K562 treated with DMSO at 1 percent for 12 hours (cell line): ENCODE results near the gene EFHD1. TPM values are rescaled to one million over a fixed set of nuclear protein-coding genes. Genes with fewer than 3 reads are reported as not detected.

ENCODE experiments used
- total RNA-seq: library from RNA; unstranded; fragments of 300-600 nt; gene quantifications from 2 replicates; pipeline ENCODE4 v1.2.3, GENCODE V29; 2022; ENCODE audit not compliant: insufficient read depth

Gene EFHD1, protein sequence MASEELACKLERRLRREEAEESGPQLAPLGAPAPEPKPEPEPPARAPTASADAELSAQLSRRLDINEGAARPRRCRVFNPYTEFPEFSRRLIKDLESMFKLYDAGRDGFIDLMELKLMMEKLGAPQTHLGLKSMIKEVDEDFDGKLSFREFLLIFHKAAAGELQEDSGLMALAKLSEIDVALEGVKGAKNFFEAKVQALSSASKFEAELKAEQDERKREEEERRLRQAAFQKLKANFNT
- total RNA-seq, result 13.4 and 19.2 TPM in 2 replicates

DNA sequence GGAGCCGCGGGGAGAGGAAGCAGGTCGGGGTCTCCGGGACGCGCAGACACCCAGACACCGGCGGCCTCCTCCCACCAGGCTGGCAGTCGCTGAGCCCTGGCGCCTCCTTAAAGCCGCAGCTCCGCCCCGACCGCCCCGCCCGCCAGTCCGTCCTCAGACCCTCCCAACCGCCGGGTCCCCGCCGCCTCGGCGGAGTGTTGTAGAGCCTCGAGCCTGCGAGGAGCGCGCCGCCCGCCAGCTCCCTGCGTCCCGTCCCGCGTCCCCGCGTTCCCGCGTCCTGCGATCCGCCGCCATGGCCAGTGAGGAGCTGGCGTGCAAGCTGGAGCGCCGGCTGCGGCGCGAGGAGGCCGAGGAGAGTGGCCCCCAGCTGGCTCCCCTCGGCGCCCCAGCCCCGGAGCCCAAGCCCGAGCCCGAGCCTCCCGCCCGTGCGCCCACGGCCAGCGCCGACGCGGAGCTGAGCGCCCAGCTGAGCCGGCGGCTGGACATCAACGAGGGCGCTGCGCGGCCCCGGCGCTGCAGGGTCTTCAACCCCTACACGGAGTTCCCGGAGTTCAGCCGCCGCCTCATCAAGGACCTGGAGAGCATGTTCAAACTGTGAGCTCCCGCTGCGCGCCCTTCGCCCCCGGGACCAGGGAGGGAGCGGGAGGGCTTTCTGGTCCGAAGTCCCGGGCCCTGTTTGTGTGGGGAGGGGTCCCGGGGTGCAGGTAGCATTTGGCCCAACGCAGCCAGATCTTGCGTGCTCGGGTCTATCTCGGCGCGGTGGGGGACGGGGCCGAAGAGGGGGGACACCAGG, at the start of gene EFHD1:
EFHD1 (plus strand) TSS at position 192 of the 793 bp plus-strand sequence; CDS start at position 293, 101 bp downstream.

DNA sequence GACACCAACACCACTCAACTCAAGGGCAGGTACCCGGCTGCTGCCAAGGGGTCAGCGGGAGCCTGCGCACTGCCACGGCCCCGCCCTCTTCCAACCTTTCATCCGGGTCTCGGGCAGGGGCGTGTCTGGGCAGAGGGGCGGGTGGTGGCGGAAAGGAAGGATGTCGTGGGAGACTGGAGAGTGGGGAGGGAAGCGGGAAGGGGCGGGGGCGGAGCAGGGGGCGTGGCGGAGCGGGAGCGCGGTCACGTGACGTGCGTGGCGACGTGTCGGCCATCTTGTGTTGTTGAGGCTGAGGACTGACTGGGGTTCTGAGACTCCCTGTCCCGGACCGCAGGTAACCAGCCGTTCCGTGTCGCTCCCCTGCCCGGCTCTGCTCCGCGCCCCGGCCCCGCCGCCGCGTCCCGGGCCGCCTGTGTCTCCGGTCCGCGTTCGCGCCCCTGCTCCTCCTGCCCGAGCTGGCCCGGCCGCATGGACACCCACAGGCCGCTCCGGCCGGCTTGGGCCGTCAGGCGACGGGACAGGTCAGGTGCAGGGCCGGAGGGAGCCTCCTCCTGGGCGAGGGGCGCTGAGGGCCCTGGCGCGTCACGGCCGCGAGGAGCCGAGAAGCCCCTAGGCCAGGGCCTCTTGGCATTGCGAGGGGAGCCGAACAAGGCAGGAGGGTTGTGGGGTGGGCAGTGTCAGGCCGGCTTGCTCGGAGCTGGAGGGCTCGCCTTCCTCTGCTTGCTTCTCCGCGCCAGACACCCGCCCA, 63.8 kb downstream of the EFHD1 start, which contains the start of gene GIGYF2:
GIGYF2 (plus strand) TSS at position 273 of the 748 bp plus-strand sequence. CDS start 37,867 bp downstream, outside the sequence.

Other genes starting within 250 kb of the EFHD1 start
- not detected in 2 replicates for gene ALPG, start 226.8 kb upstream of the EFHD1 start, total RNA-seq
- gene ALPI, start 177.5 kb upstream of the EFHD1 start, total RNA-seq, result not detected in 2 replicates
- not detected in 2 replicates for gene ECEL1, start 145.8 kb upstream of the EFHD1 start, total RNA-seq
- not detected in 2 replicates for gene PRSS56, start 113.2 kb upstream of the EFHD1 start, total RNA-seq
- not detected in 2 replicates for gene CHRND, start 107.4 kb upstream of the EFHD1 start, total RNA-seq
- not detected in 2 replicates for gene CHRNG, start 93.9 kb upstream of the EFHD1 start, total RNA-seq
- gene TIGD1, start 83.0 kb upstream of the EFHD1 start, total RNA-seq, result 1.5 and 4.8 TPM in 2 replicates
- 46.3 and 53.1 TPM in 2 replicates for gene EIF4E2, start 82.9 kb upstream of the EFHD1 start, total RNA-seq
- gene GIGYF2, start 63.7 kb downstream of the EFHD1 start, total RNA-seq, result 7.9 and 23.0 TPM in 2 replicates
- not detected in 2 replicates for gene KCNJ13, start 143.0 kb downstream of the EFHD1 start, total RNA-seq
- gene SNORC, start 236.7 kb downstream of the EFHD1 start, total RNA-seq, result 3.3 and 4.4 TPM in 2 replicates